Cardiac muscle cell (in vitro differentiated cells and primary cell): ENCODE results near the gene MCC. TPM values are rescaled to one million over a fixed set of nuclear protein-coding genes. Genes with fewer than 3 reads are reported as not detected.

Experiments
- DNase-seq, 2 donors: peaks; one replicate each; pipeline versions ENCODE4 v3.0.0 to v3.0.0-alpha.2; 2010 to 2017; ENCODE audit warnings: low read depth in 1 of 2, low spot score in 1 of 2
- H3K27ac ChIP-seq: fragments of 200-600 bp; sonication (generic); 2 replicates; pipeline ENCODE4 v1.5.1; 2016
- H3K27me3 ChIP-seq: fragments of 200-600 bp; sonication (generic); 2 replicates; pipeline ENCODE4 v1.6.0; 2016; ENCODE audit warnings: control low read depth
- H3K36me3 ChIP-seq: fragments of 200-600 bp; sonication (generic); 2 replicates; pipeline ENCODE4 v1.5.1; 2016; ENCODE audit warnings: control low read depth
- H3K4me1 ChIP-seq: fragments of 200-600 bp; sonication (generic); 2 replicates; pipeline ENCODE4 v1.8.1; 2017; ENCODE audit warnings: low read depth, mild to moderate bottlenecking, mixed run types
- H3K4me3 ChIP-seq: fragments of 200-600 bp; sonication (generic); 2 replicates; pipeline ENCODE4 v1.5.1; 2016; ENCODE audit warnings: mild to moderate bottlenecking
- H3K9me3 ChIP-seq: fragments of 200-600 bp; sonication (generic); 2 replicates; pipeline ENCODE4 v1.5.1; 2017; ENCODE audit warnings: low read depth, mild to moderate bottlenecking, control low read depth
- CTCF ChIP-seq: IDR thresholded peaks from 2 replicates; pipeline ENCODE4 v1.5.1; 2012; ENCODE audit warnings: low read depth, mild to moderate bottlenecking, low read length
- polyA plus RNA-seq: library from polyadenylated mRNA; unstranded; fragments of >200 nt; fragmentation: Nextera tagmentation; extraction: Ambion mirVana; gene quantifications from 2 replicates; pipeline ENCODE4 v1.2.1, GENCODE V29; 2016
- total RNA-seq: library from RNA; depleted of rRNA; stranded (reverse); fragments of >200 nt; gene quantifications from 2 replicates; pipeline ENCODE4 v1.2.3, GENCODE V29; 2016

MCC gene
- total and polyA plus RNA-seq, 2 experiments from 2014 or later: 37.8 to 137 TPM

DNA sequence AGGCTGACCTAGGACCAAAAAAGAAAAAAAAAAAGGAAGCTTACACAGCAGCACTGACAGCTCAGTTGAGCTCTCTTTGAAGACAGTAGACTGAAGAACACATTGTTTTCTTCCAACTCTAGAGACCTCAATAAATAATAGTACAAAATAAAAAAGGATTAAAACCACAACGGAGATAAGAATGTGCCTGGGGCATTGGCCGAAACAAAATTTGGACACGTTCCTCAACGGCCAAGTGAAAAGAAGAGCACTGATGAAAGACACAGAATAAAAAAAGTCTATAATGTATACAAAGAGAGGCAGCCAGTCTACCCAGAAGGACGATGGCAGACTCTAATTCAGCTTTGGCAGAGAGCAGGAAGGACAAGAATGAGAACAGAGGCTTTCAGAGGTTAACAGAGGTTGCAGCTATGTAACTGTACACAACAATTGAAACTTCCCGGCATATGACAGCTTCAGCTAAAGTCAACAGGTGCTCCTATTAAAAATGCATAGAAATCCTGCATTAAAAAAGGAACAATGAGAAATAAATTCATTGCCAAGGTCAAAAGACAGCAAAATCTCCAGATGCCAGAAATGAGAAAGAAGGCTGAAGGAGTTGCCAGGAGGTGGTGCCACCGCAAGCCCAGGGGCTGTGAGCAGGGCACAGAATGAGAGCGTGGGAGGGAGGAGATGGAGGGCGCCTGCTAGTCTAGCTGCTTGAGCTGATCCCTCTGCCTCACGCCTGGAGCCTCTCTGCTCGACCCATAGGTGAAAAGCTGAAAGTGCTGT lies 397.7 kb downstream of the MCC start:
- Histone ChIP-seq H3K27me3 (no peaks in the 10 kb centered on the region), H3K27ac (no peak overlapping the region), H3K9me3 (no peaks in the 10 kb centered on the region), H3K36me3 (no peaks in the 10 kb centered on the region), H3K4me1 (peaks cover 47% of the 10 kb centered on the region), H3K4me3 (no peak overlapping the region)
- no peak for TF ChIP-seq CTCF
- DNase-seq: peak in 1 of 2 donors; percentile 48

DNA sequence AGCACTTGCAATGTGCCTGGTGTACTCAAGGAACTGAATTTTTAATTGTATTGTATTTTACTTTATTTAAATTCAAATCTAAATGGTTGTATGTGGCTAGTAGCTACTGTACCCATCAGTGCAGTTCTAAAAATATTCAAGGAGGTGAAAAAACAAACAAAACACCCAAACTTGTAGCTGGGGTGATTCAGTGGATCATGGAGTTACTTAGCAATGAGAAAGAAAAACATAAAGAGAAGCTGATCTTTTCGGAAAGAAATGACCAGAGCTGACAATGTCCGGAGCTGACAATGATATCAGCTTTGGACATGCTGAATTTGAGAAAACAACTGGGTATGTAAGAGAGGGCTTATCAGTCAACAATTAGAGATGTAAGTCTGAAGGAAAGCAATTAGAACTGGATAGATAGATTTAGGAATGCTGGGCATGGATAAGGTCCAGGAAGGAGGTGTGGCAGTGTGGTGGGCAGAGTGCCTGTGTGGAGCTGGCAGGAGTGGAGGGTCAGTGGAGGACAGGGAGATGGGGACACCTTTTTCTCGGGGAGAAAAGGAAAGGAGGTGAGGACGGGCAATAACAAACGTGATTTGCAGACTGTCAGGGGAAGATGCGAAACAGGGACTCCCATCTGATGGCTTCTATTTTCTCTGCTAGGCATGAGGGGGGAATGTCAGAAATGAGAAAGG lies 398.5 kb downstream of the MCC start:
- H3K4me3 ChIP-seq: no peak overlapping the region
- H3K27ac ChIP-seq: no peak overlapping the region
- no peak for TF ChIP-seq CTCF
- H3K27me3 ChIP-seq: no peaks in the 10 kb centered on the region
- peaks cover 54% of the 10 kb centered on the region for H3K4me1 ChIP-seq
- H3K36me3 ChIP-seq: no peaks in the 10 kb centered on the region
- H3K9me3 ChIP-seq: no peaks in the 10 kb centered on the region
- peak in 1 of 2 donors; percentile 19 for DNase-seq

- no peak for TF ChIP-seq CTCF
- DNase-seq: peak in 1 of 2 donors; percentile 77
- H3K4me1 ChIP-seq: peaks cover 70% of the 10 kb centered on the region
- H3K4me3 ChIP-seq: no peak overlapping the region
- no peaks in the 10 kb centered on the region for H3K36me3 ChIP-seq
- no peaks in the 10 kb centered on the region for H3K27me3 ChIP-seq
- no peak overlapping the region for H3K27ac ChIP-seq
- H3K9me3 ChIP-seq: no peaks in the 10 kb centered on the region
Measured at GRCh38 chr5:113087976-113088514, 400.2 kb downstream of the MCC start.

- no peak for TF ChIP-seq CTCF
- Histone ChIP-seq H3K27ac (peak overlapping the region; percentile 70), H3K36me3 (peaks cover 9% of the 10 kb centered on the region), H3K4me3 (no peak overlapping the region), H3K27me3 (no peaks in the 10 kb centered on the region), H3K4me1 (peaks cover 73% of the 10 kb centered on the region), H3K9me3 (no peaks in the 10 kb centered on the region)
- DNase-seq: peak in 1 of 2 donors; percentile 41
Measured at GRCh38 chr5:113085880-113086409, 402.3 kb downstream of the MCC start.

DNA sequence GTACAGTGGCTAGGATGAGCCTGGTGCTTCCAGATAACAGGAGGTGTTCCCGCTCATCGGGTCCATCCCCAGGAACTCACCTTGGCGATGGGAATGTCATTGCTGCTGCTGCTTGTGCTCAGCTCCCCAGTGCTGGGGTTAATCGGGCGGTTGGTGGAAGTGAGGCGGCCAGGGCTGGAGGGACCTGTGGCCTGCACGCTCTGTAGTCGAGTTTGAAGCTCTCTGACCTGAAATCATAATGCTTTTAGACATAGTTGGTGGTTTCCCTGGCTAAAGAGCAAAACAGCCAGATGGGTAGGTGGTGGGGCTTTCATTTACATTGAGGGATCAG lies 403.2 kb downstream of the MCC start:
- TF ChIP-seq CTCF: no peak
- no peak overlapping the region for H3K4me3 ChIP-seq
- DNase-seq: no peak
- H3K27me3 ChIP-seq: no peaks in the 10 kb centered on the region
- peaks cover 66% of the 10 kb centered on the region for H3K4me1 ChIP-seq
- H3K36me3 ChIP-seq: peaks cover 9% of the 10 kb centered on the region
- H3K27ac ChIP-seq: peak overlapping the region; percentile 70
- H3K9me3 ChIP-seq: no peaks in the 10 kb centered on the region
